HuH-7.5 (cell line): ENCODE measurements around the gene NFYA.

Experiments
- DNase-seq: peaks from one replicate; pipeline ENCODE4 v3.0.0; 2011; ENCODE audit warnings: low spot score

Gene NFYA

GRCh38 chr6:41119508-41119907 lies 46.7 kb downstream of the NFYA start:
- no peak for DNase-seq

GRCh38 chr6:41120058-41120457 lies 47.3 kb downstream of the NFYA start:
- DNase-seq = no peak

GRCh38 chr6:41122373-41122772 lies 49.6 kb downstream of the NFYA start:
- DNase-seq = no peak

GRCh38 chr6:41122918-41123317 lies 50.1 kb downstream of the NFYA start:
- DNase-seq = no peak

GRCh38 chr6:41125282-41125681 lies 52.5 kb downstream of the NFYA start:
- no peak for DNase-seq

GRCh38 chr6:41132254-41132653 lies 59.5 kb downstream of the NFYA start:
- DNase-seq = no peak

GRCh38 chr6:41135062-41135832 lies 62.5 kb downstream of the NFYA start:
- no peak for DNase-seq

- DNase-seq = no peak
Measured at GRCh38 chr6:41136911-41137310, 64.1 kb downstream of the NFYA start.

GRCh38 chr6:41147917-41148316 lies 75.1 kb downstream of the NFYA start:
- no peak for DNase-seq
